Cardiac fibroblast (primary cell): ENCODE results near the gene PLXNA2.

Experiments
- DNase-seq, 2 donors: peaks; one replicate each; pipeline versions ENCODE4 v3.0.0 to v3.0.0-alpha.2; 2010; ENCODE audit warnings: low read depth in 2 of 2
- H3K4me3 ChIP-seq, 2 donors: replicated peaks in 1 of 2; 1 replicate in 1 of 2; 2 replicates in 1 of 2; pipeline ENCODE4 v1.5.1; 2011; ENCODE audit warnings: low read depth in 2 of 2, low read length in 2 of 2, mild to moderate bottlenecking in 2 of 2, moderate library complexity in 1 of 2
- TF ChIP-seq, protein P1 (sequence below): IDR thresholded peaks from one replicate; pipeline ENCODE4 v1.5.1; 2011; ENCODE audit warnings: low read depth, mild to moderate bottlenecking, low read length, inconsistent platforms

The PLXNA2 gene

GRCh38 chr1:208177656-208178055 is 66.5 kb downstream of the PLXNA2 start:
- no peak overlapping the region for H3K4me3 ChIP-seq
- TF ChIP-seq, protein P1, sequence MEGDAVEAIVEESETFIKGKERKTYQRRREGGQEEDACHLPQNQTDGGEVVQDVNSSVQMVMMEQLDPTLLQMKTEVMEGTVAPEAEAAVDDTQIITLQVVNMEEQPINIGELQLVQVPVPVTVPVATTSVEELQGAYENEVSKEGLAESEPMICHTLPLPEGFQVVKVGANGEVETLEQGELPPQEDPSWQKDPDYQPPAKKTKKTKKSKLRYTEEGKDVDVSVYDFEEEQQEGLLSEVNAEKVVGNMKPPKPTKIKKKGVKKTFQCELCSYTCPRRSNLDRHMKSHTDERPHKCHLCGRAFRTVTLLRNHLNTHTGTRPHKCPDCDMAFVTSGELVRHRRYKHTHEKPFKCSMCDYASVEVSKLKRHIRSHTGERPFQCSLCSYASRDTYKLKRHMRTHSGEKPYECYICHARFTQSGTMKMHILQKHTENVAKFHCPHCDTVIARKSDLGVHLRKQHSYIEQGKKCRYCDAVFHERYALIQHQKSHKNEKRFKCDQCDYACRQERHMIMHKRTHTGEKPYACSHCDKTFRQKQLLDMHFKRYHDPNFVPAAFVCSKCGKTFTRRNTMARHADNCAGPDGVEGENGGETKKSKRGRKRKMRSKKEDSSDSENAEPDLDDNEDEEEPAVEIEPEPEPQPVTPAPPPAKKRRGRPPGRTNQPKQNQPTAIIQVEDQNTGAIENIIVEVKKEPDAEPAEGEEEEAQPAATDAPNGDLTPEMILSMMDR, result no peak
- no peak for DNase-seq

GRCh38 chr1:208176649-208177048 is 67.5 kb downstream of the PLXNA2 start:
- no peak for DNase-seq
- H3K4me3 ChIP-seq, result no peak overlapping the region
- TF ChIP-seq, protein P1, result no peak

GRCh38 chr1:208175508-208175895 is 68.7 kb downstream of the PLXNA2 start:
- H3K4me3 ChIP-seq, result no peak overlapping the region
- TF ChIP-seq, protein P1, result no peak
- no peak for DNase-seq

DNA sequence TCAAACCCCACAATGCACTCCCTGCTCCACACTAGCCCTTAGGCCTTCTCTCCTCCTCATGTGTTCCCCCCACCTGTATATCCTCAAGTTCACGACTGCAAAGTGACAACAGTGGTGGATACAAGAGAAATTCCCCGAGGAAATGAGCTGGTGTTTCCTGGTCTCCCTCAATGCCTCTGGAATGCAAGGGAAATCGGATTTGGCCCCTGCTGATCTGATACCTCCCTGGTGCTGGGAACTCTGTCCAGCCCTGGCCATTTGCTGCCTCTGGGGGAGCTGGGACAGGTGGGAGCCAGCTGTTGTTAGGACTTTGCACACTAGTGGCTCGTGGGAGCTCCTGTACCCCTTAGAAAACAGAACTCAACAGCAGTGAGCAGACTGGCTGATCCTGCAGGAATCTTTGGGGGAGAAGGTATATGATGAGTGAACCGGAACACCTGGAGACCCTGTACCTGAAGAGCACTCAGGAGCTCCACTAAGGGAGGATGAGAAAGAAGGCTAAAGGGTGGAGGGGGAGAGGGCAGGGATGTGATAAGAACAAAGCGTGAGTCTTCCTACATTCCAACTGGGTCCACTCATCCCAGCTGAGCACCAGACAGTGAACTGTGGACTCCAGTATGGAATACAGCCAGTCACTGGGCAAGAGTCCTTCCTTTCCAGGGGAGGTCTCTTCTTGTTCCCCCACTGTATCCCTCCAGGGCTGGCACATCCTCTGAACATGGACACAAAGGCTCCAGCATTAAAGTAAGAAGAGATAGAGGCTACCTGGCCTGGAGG is 69.3 kb downstream of the PLXNA2 start:
- H3K4me3 ChIP-seq, result no peak overlapping the region
- TF ChIP-seq, protein P1, result no peak
- DNase-seq, result peak; percentile 36 to 58

DNA sequence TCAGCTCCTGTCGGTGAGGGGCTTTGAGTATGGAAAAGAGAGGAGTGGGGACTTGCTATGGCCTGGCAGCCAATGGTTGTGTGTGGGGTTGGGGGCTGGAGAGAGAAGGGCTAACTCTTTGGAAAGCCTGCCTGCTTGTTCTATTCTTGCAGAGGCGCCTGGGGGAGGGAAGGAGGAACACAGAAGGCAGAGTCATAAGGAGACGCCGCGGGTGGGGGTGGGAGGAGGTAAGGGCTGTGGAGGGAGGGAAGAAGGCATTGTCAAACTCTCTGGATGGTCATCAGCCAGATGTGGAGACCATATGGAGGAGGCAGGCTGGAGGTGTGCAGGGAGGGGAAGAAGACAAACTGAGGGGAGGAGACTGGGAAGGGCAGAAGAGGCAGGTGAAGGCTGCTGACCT is 70.0 kb downstream of the PLXNA2 start:
- H3K4me3 ChIP-seq, result no peak overlapping the region
- TF ChIP-seq, protein P1, result no peak
- DNase-seq, result peak in 1 of 2 donors; percentile 43

GRCh38 chr1:208173749-208174148 is 70.4 kb downstream of the PLXNA2 start:
- H3K4me3 ChIP-seq, result no peak overlapping the region
- no peak for DNase-seq
- TF ChIP-seq, protein P1, result no peak
